Cardiac muscle cell (in vitro differentiated cells and primary cell): Measurements from ENCODE around the gene AFF1. TPM values are rescaled to one million over a fixed set of nuclear protein-coding genes. Genes with fewer than 3 reads are reported as not detected.
"Not testable (repeated sequence)": the region's sequence is repeated elsewhere in the genome, so short reads cannot be mapped to it uniquely, and the experiment has no call there.

ENCODE experiments used
- DNase-seq, 2 donors: peaks; one replicate each; pipeline versions ENCODE4 v3.0.0 to v3.0.0-alpha.2; 2010 to 2017; ENCODE audit warnings: low read depth in 1 of 2, low spot score in 1 of 2
- H3K27ac ChIP-seq: fragments of 200-600 bp; sonication (generic); 2 replicates; pipeline ENCODE4 v1.5.1; 2016
- H3K27me3 ChIP-seq: fragments of 200-600 bp; sonication (generic); 2 replicates; pipeline ENCODE4 v1.6.0; 2016; ENCODE audit warnings: control low read depth
- H3K36me3 ChIP-seq: fragments of 200-600 bp; sonication (generic); 2 replicates; pipeline ENCODE4 v1.5.1; 2016; ENCODE audit warnings: control low read depth
- H3K4me1 ChIP-seq: fragments of 200-600 bp; sonication (generic); 2 replicates; pipeline ENCODE4 v1.8.1; 2017; ENCODE audit warnings: low read depth, mild to moderate bottlenecking, mixed run types
- H3K4me3 ChIP-seq: fragments of 200-600 bp; sonication (generic); 2 replicates; pipeline ENCODE4 v1.5.1; 2016; ENCODE audit warnings: mild to moderate bottlenecking
- H3K9me3 ChIP-seq: fragments of 200-600 bp; sonication (generic); 2 replicates; pipeline ENCODE4 v1.5.1; 2017; ENCODE audit warnings: low read depth, mild to moderate bottlenecking, control low read depth
- polyA plus RNA-seq: library from polyadenylated mRNA; unstranded; fragments of >200 nt; fragmentation: Nextera tagmentation; extraction: Ambion mirVana; gene quantifications from 2 replicates; pipeline ENCODE4 v1.2.1, GENCODE V29; 2016
- total RNA-seq: library from RNA; depleted of rRNA; stranded (reverse); fragments of >200 nt; gene quantifications from 2 replicates; pipeline ENCODE4 v1.2.3, GENCODE V29; 2016
- TF ChIP-seq, protein P1 (sequence below): IDR thresholded peaks from 2 replicates; pipeline ENCODE4 v1.5.1; 2012; ENCODE audit warnings: low read depth, mild to moderate bottlenecking, low read length

The AFF1 gene
- total and polyA plus RNA-seq, 2 experiments from 2014 or later, result 26.3 to 45.0 TPM

DNA sequence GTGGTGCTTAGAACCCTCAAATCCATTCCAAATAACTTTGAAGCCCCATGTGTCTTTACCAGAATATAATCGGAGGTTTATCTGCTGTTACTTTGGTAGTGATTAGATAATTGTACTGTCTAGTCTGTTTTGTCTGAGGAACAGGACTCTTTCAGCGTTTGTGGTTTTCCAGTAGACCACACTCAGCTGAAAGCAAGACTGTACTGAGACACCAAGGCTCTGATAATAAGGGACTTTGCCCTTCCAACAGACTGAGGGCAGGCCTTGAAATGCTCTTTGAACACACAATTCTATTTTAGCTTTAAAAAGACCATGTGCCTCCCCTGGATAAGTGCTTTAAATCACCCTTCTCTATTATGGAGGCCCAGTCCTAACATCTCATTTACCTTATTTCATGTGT is 209.5 kb downstream of the AFF1 start:
- TF ChIP-seq, protein P1, sequence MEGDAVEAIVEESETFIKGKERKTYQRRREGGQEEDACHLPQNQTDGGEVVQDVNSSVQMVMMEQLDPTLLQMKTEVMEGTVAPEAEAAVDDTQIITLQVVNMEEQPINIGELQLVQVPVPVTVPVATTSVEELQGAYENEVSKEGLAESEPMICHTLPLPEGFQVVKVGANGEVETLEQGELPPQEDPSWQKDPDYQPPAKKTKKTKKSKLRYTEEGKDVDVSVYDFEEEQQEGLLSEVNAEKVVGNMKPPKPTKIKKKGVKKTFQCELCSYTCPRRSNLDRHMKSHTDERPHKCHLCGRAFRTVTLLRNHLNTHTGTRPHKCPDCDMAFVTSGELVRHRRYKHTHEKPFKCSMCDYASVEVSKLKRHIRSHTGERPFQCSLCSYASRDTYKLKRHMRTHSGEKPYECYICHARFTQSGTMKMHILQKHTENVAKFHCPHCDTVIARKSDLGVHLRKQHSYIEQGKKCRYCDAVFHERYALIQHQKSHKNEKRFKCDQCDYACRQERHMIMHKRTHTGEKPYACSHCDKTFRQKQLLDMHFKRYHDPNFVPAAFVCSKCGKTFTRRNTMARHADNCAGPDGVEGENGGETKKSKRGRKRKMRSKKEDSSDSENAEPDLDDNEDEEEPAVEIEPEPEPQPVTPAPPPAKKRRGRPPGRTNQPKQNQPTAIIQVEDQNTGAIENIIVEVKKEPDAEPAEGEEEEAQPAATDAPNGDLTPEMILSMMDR, result no peak
- Histone ChIP-seq H3K4me3 (no peak overlapping the region), H3K4me1 (no peaks in the 10 kb centered on the region), H3K36me3 (peaks cover 3% of the 10 kb centered on the region), H3K27ac (peak overlapping the region; percentile 79), H3K27me3 (no peaks in the 10 kb centered on the region), H3K9me3 (no peaks in the 10 kb centered on the region)
- peak in 1 of 2 donors; percentile 44 for DNase-seq

DNA sequence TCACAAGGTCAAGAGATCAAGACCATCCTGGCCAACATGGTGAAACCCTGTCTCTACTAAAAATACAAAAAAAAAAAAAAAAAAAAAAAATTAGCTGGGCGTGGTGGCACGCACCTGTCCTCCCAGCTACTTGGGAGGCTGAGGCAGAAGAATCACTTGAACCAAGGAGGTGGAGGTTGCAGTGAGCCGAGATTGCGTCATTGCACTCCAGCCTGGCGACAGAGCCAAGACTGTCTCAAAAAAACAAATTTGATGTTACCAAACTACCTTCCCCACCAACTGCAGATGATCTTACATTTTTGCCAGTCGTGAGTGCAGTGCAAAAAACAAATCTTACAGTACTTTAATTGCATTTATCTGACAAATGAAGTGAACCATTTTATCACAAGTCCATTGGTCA is 211.1 kb downstream of the AFF1 start:
- not testable (repeated sequence) for H3K27ac ChIP-seq, H3K9me3 ChIP-seq, H3K4me3 ChIP-seq, H3K27me3 ChIP-seq, DNase-seq, H3K4me1 ChIP-seq, H3K36me3 ChIP-seq

DNA sequence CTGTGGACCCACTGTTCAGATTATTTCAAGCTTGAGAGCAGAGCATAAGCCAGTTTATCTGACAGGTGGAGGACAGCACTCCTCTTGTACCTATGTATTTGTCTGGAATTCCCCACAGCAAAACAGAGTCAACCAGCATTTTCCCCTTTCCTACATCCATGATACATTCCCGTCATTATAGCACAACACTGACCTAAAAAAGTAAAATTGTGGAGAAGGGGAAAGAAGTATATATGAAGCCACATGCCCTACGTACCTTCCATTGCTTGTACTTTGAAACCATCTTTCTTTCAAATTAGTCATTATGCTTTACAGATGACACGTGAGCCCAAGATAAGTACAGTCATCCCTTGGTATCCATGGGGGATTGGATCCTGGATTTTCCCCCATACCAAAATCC is 212.3 kb downstream of the AFF1 start:
- TF ChIP-seq, protein P1, result no peak
- no peak overlapping the region for H3K27ac ChIP-seq
- peaks cover 3% of the 10 kb centered on the region for H3K36me3 ChIP-seq
- H3K9me3 ChIP-seq, result no peaks in the 10 kb centered on the region
- DNase-seq, result no peak
- no peaks in the 10 kb centered on the region for H3K27me3 ChIP-seq
- no peak overlapping the region for H3K4me3 ChIP-seq
- no peaks in the 10 kb centered on the region for H3K4me1 ChIP-seq

DNA sequence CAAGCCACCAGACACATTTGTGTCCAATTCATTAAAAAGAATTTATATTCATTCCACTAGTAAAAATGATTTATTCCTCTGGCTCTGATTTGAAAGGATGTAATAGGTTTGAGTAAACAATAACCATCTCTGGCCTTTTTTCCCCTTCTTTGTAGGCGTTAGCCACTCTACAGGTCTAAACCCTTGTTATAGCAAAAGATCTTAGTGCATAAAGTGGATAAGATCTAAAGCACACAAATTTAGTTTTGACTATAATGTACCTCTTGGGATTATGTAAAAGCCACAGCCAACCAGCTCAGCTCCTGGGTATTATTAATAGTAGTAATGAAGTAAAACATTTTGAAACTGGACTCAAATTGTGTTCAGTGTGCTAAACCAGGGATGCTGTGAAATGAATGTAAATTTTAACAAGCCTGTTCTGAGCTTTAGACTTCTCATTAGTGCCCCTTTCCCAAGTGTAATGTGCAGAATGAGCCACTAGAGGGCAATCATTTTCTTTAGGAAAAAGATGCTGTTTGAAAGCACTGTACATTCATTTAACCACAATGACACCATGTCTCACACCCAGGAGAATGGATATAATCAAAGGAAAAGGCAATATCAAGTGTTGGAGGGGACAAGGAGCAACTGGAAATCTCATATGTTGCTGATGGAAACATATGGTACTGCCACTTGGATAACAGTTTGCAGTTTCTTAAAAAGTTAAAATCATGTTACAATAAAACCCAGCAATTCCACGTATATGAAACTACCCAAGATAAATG is 215.9 kb downstream of the AFF1 start:
- Histone ChIP-seq H3K27me3 (no peaks in the 10 kb centered on the region), H3K9me3 (no peaks in the 10 kb centered on the region), H3K27ac (no peak overlapping the region), H3K4me1 (no peaks in the 10 kb centered on the region), H3K36me3 (no peaks in the 10 kb centered on the region), H3K4me3 (no peak overlapping the region)
- TF ChIP-seq, protein P1, result peak; percentile 84
- DNase-seq, result peak; percentile 79 to 82

DNA sequence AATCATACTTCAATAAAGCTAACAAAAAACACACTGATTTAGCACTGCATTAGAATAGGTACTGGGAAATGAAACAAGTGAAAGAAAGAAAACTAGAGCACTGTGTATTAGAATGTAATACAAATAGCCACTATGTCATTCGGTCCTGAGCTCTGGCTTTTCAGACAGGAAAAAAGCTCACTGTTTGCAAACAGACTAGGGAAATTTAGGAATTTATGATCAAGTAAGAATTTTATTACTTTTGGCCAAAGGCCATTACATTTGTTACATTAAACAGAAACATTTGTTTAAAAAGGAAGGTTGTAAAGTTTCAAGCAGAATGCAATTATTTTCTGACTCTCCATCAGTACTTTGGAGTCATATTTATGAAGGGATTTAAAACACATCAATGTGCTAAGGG is 216.9 kb downstream of the AFF1 start:
- TF ChIP-seq, protein P1, result no peak
- no peak overlapping the region for H3K27ac ChIP-seq
- DNase-seq, result no peak
- no peaks in the 10 kb centered on the region for H3K36me3 ChIP-seq
- no peaks in the 10 kb centered on the region for H3K9me3 ChIP-seq
- no peaks in the 10 kb centered on the region for H3K4me1 ChIP-seq
- H3K27me3 ChIP-seq, result no peaks in the 10 kb centered on the region
- no peak overlapping the region for H3K4me3 ChIP-seq

DNA sequence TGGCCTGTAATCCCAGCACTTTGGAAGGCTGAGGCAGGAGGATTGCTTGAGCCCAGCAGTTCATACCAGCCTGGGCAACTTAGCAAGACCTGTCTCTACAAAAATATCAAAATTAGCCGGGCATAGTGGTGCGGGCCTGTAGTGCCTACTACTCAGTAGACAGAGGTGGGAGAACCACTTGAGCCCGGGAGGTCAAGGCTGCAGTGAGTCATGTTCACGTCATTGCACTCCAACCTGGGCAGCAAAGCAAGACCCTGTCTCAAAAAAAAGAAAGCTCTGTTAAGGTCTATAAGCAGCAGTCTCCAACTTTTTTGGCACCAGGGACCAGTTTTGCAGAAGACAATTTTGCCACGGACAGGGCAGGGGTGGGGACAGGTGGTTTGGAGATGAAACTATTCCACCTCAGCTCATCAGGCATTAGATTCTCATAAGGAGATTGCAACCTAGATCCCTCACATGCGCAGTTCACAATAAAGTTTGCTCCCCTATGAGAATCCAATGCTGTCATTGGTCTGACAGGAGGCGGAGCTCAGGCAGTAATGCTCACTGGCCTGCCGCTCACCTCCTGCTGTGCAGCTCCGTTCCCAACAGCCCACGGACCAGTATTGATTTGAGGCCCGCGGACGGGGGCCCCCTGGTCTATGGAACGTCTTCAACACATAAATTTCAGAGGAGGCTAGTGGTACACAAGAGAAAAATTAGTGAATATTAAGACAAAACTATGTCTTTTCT is 217.7 kb downstream of the AFF1 start:
- no peak for DNase-seq
- Histone ChIP-seq H3K36me3 (no peaks in the 10 kb centered on the region), H3K9me3 (no peaks in the 10 kb centered on the region), H3K4me1 (no peaks in the 10 kb centered on the region), H3K27ac (no peak overlapping the region), H3K27me3 (no peaks in the 10 kb centered on the region), H3K4me3 (no peak overlapping the region)
- TF ChIP-seq, protein P1, result no peak
